Subcutaneous adipose tissue (tissue), 4 donors: Measurements from ENCODE around the gene PPEF1. TPM values are rescaled to one million over a fixed set of nuclear protein-coding genes. Genes with fewer than 3 reads are reported as not detected.

ENCODE experiments used
- CTCF ChIP-seq: fragments of 450-650 bp; IDR thresholded peaks from one replicate; pipeline ENCODE4 v1.5.1; 2016; ENCODE audit warnings: low read depth, mild to moderate bottlenecking, control low read depth, antibody characterized with exemption, moderate library complexity
- total RNA-seq, 4 donors: library from RNA; depleted of rRNA; stranded (reverse); fragments of >200 nt; gene quantifications; one replicate each; pipeline ENCODE4 v1.1.0, GENCODE V29; 2016

PPEF1 gene
- total RNA-seq, 4 donors from 2014 or later, result 0.22 TPM; not detected in 3

- TF ChIP-seq CTCF, result no peak
These were observed 33.0 kb upstream of the PPEF1 start for GRCh38 chrX:18674417-18674787.

GRCh38 chrX:18674788-18675735 is 32.4 kb upstream of the PPEF1 start:
- TF ChIP-seq CTCF, result no peak

GRCh38 chrX:18676050-18676449 is 31.4 kb upstream of the PPEF1 start:
- no peak for TF ChIP-seq CTCF

GRCh38 chrX:18676470-18676869 is 31.0 kb upstream of the PPEF1 start:
- TF ChIP-seq CTCF, result no peak

- TF ChIP-seq CTCF, result no peak
These were observed 30.1 kb upstream of the PPEF1 start for GRCh38 chrX:18677161-18677869.

- no peak for TF ChIP-seq CTCF
These were observed 25.4 kb upstream of the PPEF1 start for GRCh38 chrX:18681996-18682395.

- no peak for TF ChIP-seq CTCF
These were observed 24.5 kb upstream of the PPEF1 start for GRCh38 chrX:18682979-18683387.
